Stimulated activated naive CD4-positive, alpha-beta T cell treated with Interleukin-2 at 50 U/mL for 16 hours (primary cell): ENCODE data around the gene OR11L1.

Experiments
- DNase-seq: peaks from one replicate; lab custom pipeline; 2025; lab: John Stamatoyannopoulos, UW

The OR11L1 gene

DNA sequence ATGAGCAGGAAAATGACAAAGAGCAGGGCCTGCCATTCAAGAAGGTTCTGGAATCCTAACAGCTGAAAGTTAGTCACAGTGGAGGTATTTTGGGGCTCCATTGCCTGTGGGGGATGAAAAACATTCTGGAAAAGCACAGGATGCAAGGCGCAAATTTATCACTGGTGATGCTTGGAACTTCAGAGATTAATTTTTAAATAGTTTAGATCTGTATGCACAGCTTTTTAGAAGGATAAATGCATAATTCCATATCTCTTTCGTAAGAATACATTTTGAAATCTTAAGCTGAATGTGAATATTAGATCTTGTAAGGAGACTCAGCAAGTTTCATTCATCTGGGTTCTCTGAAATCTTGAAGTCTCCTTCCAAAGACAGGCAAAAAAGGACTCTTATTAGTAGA lies at the start of gene OR11L1:
TSS of gene OR11L1 (minus strand) at position 101 of the 400 bp plus-strand sequence. CDS start at position 101, 0 bp downstream.
- no peak for DNase-seq

DNA sequence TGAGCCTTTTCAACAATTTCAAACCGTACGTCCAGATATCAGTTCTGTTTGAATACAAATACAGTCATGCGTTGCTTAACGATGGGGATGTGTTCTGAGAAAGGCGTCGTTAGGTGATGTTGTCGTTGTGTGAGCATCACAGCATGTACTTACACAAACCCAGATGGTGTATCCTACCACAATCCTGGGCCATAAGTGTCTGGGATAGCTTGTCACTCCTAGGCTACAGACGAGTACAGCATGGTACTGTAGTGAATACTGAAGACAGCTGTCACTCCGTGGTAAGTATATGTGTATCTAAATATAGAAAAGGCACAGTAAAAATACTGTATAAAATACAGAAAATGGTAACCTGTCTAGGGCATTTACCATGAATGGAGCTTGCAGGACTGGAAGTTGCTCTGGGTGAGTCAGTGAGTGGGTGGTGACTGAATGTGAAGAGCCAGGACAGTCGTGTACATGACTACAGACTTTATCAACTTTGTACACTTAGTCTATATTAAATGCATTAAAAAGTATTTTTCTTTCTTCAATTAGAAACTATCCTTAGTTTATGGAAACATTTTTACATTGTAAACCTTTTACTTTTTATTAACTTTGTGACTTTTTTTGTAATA lies 43.2 kb upstream of the OR11L1 start:
- DNase-seq = no peak

- DNase-seq = no peak
Measured at GRCh38 chr1:247883346-247883745, 41.6 kb upstream of the OR11L1 start.

- DNase-seq = no peak
Measured at GRCh38 chr1:247865416-247865815, 23.7 kb upstream of the OR11L1 start.

DNA sequence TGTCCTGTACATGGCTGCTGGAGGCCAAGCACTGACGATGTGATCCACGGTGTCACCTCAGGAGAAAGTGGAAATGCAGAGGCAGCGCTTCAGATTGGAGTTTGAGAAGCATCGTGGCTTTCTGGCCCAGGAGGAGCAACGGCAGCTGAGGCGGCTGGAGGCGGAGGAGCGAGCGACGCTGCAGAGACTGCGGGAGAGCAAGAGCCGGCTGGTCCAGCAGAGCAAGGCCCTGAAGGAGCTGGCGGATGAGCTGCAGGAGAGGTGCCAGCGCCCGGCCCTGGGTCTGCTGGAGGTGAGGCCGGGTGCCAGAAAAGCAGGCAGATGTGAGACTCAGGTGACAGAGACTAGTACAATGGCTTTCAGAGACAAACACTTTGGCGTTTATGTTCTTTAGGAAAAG lies 22.9 kb upstream of the OR11L1 start:
- DNase-seq = no peak

DNA sequence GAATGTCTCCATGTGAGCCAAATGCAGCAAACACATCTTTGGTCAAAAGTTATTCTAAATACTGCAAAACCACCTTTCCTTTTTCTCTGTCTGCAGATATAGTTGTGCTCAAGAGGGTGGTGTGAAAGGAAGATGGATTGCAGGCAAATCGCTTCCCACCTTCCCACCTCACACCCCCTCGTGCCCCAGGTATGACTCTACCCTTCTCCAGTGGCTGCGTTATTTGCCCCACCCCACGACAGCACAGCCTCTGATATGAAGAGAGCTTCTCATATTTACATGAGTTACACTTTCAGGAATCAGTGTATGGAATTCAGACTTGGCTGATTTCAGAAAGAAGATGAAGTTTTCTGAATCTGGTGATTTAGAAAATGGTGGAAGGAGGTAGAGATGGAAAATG lies 21.1 kb upstream of the OR11L1 start:
- DNase-seq = no peak

DNA sequence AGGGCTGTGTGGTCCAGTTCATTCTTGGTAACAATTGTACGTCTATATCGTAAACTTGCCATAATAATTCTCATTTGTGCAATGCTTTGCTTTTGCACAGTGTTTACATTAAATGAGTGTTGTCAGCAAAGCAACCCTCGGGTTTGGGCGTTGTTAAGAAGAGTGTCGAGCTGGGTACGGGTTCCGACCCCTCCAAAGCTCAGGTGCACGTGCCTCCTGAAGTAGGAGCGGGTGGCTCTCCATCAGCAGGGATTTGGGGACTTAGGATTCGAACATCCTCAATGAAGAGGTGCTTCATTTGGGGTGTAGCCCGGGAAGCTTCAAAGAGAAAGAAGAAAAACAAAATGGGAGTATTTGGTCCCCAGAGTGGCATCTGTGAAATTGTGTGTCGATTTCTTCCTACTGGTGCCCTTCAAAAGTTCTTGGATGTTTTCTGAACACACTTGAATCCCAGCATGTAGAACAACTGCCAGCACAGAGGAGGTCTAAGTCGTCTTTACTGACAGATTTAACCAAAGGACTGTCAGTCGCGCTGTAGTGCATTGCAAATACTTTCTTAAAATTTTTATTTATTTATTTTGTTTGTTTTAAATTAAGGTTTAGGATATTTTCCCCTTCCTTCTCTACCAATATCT lies 16.4 kb upstream of the OR11L1 start:
- no peak for DNase-seq

DNA sequence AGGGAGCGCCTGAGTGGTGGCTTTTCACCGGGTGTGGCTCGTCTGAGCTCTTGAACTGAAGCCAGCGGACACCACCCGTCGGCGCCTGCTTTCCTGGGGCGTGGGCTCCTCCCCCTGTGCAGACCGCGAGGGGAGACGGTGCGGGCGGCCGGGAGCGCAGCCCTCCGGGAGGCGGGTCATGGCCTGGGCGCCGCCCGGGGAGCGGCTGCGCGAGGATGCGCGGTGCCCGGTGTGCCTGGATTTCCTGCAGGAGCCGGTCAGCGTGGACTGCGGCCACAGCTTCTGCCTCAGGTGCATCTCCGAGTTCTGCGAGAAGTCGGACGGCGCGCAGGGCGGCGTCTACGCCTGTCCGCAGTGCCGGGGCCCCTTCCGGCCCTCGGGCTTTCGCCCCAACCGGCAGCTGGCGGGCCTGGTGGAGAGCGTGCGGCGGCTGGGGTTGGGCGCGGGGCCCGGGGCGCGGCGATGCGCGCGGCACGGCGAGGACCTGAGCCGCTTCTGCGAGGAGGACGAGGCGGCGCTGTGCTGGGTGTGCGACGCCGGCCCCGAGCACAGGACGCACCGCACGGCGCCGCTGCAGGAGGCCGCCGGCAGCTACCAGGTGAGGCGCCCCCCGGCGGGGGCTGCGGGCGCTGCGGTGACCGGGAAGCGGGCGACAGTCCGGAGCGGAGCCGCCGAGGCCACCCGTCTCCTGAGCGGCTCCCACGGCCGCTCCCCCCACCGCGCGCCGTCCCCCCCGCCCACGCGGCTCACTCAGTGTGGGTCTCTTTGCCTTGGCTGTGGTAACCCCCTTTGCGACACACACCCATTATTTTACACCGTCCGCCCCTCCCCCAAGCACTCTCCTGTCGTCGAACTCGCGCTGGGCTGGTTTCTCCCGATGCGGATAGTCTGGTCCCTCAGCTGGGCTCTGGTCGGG lies 15.6 kb upstream of the OR11L1 start, which contains the start of gene TRIM58:
TSS of gene TRIM58 (plus strand) at position 119 of the 916 bp plus-strand sequence. CDS start at position 179, 60 bp downstream.
- no peak for DNase-seq

DNA sequence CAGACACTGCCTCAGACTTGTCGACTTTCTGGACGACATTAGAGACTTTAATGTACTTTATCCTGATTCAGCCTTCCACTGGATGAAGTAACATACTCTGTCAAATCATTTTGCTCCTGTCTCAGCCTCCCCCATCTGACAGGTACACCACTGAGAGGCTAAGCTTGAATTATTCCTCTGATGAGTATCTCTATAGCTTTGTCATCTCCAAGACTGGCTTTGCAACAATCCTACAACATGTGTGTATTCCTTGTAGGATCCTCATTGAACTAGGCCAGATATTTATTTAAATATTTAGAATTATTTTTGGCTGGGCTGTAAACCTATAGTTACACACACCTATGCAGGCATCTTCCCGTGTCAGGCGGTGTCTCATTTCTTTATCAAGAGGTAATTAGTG lies 14.2 kb upstream of the OR11L1 start:
- DNase-seq = no peak

DNA sequence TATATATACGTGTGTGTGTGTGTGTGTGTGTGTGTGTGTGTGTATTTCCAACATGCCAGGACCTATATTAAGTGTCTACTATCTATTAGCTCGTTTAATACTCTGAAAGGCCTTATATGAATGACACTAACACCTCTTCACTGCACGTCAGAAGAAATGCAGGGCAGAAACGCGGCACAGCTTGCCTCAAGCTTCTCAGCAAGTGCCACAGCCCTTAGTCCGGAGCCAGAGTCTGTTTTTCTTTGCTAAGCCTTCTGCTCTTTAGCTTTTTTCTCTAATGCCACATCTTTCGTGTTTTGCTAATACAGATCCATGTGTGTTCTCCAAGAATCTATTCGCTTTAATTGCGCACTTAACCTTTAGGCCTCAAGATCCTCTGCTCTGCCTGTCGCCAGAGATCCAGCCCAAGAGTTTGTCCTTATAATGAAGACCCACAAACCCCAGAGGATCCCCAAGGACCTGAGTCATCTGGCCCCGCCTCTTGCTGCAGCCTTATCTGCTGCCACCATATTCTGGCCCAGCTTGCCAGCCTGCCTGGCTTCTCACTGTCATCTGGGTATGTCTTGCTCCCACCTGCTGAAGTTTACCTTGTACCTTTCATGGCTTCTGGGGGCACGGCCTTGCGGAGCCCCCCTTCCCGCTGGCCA lies 13.3 kb upstream of the OR11L1 start:
- no peak for DNase-seq

GRCh38 chr1:247849616-247850015 lies 7.9 kb upstream of the OR11L1 start:
- DNase-seq = no peak

GRCh38 chr1:247848346-247848745 lies 6.7 kb upstream of the OR11L1 start:
- DNase-seq = no peak

DNA sequence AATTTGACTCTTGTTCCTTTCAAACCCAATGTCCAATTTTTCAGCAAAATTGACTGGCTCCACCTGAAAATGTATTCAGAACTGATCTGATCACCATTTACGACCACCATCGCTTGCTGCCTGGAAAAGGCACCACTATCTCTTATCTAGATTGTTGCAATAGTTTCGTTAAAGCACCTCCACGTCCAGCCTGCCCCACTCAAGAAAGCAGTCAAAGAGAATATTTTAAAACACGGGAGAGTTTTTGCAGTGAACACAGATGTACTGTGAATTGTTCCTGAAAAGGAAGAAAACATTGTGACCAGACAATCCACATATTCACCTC lies 4.0 kb upstream of the OR11L1 start:
- DNase-seq = no peak

DNA sequence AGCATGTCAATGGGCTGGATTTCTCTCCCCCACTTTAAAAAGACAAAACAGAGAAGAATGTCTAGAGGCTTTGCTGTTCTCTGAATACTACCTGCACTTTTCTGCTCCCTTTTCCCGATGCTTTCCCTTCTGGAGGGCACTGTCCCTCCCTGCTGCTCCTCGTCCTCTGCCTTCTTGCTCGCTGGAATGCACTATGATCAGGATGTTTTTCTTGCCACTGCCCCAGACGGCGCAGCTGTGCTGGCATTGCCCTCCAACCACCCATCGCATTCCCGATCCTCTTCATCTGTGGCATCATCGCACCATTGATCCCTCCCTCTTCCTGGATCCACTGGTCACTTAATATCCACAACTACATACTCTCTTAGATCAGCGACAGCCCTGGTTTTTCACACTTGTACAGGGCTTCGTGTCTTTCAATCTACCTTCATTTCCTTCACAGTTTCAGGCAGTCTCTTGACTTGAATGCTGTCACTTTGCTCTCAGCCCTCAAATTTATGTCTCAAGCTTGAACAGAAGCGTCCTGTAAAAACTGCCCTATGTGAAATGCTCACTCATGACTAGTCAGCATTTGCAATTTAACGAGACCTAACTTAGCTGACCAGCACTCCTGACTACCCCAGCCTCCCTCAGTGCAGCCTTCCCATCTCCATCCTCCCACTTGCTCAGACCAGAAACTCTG lies 3.5 kb upstream of the OR11L1 start:
- no peak for DNase-seq

- no peak for DNase-seq
Measured at GRCh38 chr1:247843411-247843810, 1.7 kb upstream of the OR11L1 start.

DNA sequence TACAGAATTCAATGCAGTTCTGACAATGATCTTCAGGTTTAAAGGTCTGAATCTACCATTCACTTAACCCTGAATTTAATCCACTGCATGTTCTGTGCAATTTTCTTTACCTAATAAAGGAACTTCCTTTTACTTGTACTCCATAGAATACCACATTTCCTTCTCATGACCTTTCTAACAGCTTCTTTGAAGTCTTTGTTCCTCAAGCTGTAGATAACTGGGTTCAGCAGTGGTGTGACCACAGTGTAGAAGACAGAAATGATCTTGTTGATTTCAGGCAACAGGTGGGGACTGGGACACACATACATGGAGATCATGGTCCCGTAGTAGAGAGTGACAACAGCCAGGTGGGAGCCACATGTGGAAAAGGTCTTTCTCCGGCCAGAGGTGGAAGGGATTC lies 878 bp downstream of the OR11L1 start:
- no peak for DNase-seq

DNA sequence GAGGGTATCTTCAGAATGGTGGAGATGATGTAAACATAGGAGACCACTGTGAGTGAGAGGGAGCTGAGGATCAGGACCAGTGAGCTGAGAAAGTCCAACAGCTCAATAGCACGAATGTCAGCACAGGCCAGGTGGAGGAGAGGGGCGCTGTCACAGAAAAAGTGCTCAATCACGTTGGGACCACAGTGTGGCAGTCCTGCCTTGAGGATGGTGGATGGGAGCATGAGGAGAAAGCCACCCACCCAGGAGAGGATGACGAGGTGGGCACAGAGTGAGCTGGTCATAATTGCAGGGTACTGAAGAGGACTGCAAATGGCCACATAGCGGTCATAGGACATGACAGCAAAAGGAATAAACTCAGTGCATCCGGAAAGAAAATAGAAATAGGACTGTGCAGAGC lies 8.1 kb downstream of the OR11L1 start:
- DNase-seq = no peak

GRCh38 chr1:247829656-247830055 lies 12.0 kb downstream of the OR11L1 start:
- DNase-seq = no peak

DNA sequence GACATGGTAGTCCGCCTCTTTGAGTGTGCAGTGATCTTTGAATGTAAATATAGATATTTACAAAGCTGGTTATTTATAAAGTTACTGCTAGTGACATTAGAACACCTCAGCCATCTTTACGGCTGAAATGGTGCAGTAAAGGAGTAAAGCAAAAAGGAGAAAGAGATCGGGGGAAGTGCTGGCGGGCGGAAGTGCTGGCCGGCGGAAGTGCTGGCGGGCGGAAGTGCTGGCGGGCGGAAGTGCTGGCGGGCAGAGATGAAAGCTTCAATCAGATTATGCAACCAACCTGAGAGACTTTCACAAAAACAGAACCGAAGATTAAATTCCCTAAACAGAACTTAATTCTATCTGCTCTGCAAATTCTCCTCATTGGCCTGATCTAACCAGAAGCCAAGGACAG lies 16.3 kb downstream of the OR11L1 start:
- DNase-seq = no peak

DNA sequence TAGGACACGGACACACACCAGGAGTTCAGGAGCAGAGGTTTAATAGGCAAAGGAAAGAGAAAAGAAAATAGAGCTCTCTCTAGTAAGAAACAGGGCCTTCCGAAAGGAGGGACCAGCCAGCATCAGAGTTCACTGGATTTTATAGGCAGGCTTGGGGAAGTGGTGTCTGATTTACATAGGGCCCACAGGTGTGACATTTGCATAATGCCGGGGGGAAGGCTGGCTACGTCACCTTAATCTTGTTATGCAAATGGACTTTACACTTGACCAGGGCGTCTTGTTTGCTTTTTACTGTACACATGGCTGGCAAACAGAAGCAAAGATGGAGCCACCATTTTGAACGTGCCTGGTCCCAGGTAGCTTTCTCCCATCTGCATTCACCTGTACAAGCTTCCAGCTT lies 17.7 kb downstream of the OR11L1 start, which contains the start of gene OR14A16:
TSS of gene OR14A16 (minus strand) at position 97 of the 400 bp plus-strand sequence. CDS start 8,390 bp downstream, outside the sequence.
- no peak for DNase-seq

- DNase-seq = no peak
Measured at GRCh38 chr1:247822060-247822459, 19.6 kb downstream of the OR11L1 start.

DNA sequence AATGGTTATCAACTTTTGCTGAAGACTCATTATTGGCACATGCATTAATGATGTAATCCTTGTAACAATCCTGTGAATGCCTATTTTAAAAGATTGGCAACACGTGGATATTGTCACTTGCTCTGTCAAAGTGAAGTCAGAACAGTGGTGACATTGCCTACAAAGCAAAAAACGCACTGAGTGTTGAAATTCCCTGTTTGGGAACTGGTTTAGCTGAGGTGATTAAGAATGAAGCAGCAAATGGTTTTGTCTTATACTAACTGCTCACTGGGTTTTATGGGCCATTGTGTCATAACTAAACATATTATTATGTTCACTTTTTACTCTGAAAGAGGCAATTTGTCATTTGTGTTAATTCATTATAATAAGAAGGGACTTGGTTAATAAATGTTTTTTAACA lies 29.1 kb downstream of the OR11L1 start:
- no peak for DNase-seq
